ENCODE measurements around the gene TEX28. TPM values are rescaled to one million over a fixed set of nuclear protein-coding genes. Genes with fewer than 3 reads are reported as not detected.

Gene TEX28
- total RNA-seq, 6 donors from 2014 or later, result not detected

DNA sequence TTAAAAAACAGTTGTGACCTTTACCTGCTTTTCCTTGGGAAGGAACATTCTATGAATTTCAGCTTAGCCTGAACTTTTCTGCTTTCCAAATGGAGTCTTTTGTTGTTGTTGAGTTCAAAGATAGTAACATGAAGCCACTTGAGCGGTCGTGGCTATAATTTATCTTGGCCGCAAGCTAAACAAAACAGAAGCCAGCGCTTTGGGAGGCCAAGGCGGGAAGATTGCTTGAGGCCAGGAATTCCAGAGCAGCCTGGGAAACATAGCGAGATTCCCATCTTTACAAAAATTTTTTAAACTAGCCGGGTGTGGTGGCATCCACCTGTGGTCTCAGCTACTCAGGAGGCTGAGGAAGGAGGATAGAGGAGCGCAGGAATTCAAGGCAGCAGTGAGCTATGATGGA, 30.6 kb upstream of the TEX28 start:
- 76 to 86% methylated on average over 8 of the region's 8 CpGs for WGBS, 2 donors
- H3K27ac ChIP-seq, result no peak overlapping the region
- H3K27me3 ChIP-seq, result no peaks in the 10 kb centered on the region
- H3K4me3 ChIP-seq, result no peak overlapping the region
- H3K4me1 ChIP-seq, result peaks cover 0 to 15% (median 6%) of the 10 kb centered on the region in 4 donors
- no peak for TF ChIP-seq POLR2A (IDR thresholded peaks at IDR 0.05)
- TF ChIP-seq, protein P1, sequence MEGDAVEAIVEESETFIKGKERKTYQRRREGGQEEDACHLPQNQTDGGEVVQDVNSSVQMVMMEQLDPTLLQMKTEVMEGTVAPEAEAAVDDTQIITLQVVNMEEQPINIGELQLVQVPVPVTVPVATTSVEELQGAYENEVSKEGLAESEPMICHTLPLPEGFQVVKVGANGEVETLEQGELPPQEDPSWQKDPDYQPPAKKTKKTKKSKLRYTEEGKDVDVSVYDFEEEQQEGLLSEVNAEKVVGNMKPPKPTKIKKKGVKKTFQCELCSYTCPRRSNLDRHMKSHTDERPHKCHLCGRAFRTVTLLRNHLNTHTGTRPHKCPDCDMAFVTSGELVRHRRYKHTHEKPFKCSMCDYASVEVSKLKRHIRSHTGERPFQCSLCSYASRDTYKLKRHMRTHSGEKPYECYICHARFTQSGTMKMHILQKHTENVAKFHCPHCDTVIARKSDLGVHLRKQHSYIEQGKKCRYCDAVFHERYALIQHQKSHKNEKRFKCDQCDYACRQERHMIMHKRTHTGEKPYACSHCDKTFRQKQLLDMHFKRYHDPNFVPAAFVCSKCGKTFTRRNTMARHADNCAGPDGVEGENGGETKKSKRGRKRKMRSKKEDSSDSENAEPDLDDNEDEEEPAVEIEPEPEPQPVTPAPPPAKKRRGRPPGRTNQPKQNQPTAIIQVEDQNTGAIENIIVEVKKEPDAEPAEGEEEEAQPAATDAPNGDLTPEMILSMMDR (IDR thresholded peaks at IDR 0.05), result no peak
- TF ChIP-seq POLR2AphosphoS5 (IDR thresholded peaks at IDR 0.05), result no peak
- TF ChIP-seq EP300 (IDR thresholded peaks at IDR 0.05), result no peak
- no peak for ATAC-seq (ENCODE audit: low FRiP score in 2 of 2)
- no peak for DNase-seq
- no peaks in the 10 kb centered on the region for H3K36me3 ChIP-seq
- H3K9me3 ChIP-seq, result no peaks in the 10 kb centered on the region

DNA sequence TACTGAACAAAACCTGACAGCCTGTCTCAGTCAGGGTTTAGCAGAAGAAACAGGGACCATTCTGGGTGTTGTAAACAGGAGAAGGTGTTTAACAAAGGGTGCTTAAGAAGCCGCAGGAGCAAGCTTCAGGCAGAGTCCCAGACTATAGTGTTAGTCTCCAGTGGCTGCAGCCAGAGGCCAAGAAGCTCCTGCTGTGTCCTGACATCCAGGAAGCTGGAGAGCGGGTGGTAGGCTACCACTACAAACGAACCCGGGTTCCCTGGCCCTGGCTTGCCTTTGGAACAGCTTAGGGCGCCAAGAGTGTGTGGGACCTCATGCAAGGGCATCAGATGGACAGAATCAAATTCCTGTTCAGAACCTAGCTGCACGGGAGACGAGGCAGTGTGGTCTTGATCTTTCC, 28.6 kb upstream of the TEX28 start:
- no peak for TF ChIP-seq EP300 (IDR thresholded peaks at IDR 0.05)
- TF ChIP-seq, protein P1 (IDR thresholded peaks at IDR 0.05), result no peak
- TF ChIP-seq POLR2AphosphoS5 (IDR thresholded peaks at IDR 0.05), result no peak
- TF ChIP-seq POLR2A (IDR thresholded peaks at IDR 0.05), result no peak
- H3K4me1 ChIP-seq, result peaks cover 0 to 15% (median 6%) of the 10 kb centered on the region in 4 donors
- H3K36me3 ChIP-seq, result no peaks in the 10 kb centered on the region
- H3K9me3 ChIP-seq, result no peaks in the 10 kb centered on the region
- 72% methylated on average over 6 to 7 of the region's 7 CpGs for WGBS, 2 donors
- no peak overlapping the region for H3K4me3 ChIP-seq
- ATAC-seq (ENCODE audit: low FRiP score in 2 of 2), result no peak
- H3K27me3 ChIP-seq, result no peaks in the 10 kb centered on the region
- no peak overlapping the region for H3K27ac ChIP-seq
- DNase-seq, result no peak

DNA sequence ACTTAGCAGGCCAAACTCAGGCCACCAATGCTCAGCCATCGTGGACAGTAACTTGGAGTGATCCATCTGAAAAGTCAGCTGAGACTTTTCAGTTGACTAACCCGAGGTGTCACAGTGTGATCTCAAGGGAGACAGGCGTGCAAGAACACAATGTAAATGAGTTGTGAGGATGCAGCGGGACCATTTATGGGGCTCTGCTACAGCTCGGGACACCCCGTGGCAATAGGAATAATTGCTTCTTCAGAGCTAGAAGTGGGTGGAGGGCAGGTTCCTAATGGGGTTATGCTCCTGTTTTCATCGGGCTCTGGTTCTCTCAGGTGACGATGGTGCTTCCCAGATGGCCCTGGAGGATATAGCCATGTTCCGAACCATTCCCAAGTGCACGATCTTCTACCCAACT, 28.0 kb upstream of the TEX28 start:
- no peaks in the 10 kb centered on the region for H3K9me3 ChIP-seq
- ATAC-seq (ENCODE audit: low FRiP score in 2 of 2) (no peak), DNase-seq (no peak)
- no peak overlapping the region for H3K27ac ChIP-seq
- no peaks in the 10 kb centered on the region for H3K27me3 ChIP-seq
- 80 to 91% methylated on average over 6 to 10 of the region's 10 CpGs for WGBS, 2 donors
- H3K4me3 ChIP-seq, result no peak overlapping the region
- H3K4me1 ChIP-seq, result peaks cover 0 to 15% (median 6%) of the 10 kb centered on the region in 4 donors
- no peaks in the 10 kb centered on the region for H3K36me3 ChIP-seq
- TF ChIP-seq, protein P1 (IDR thresholded peaks at IDR 0.05), result no peak
- TF ChIP-seq POLR2AphosphoS5 (IDR thresholded peaks at IDR 0.05) (no peak), EP300 (IDR thresholded peaks at IDR 0.05) (no peak), POLR2A (IDR thresholded peaks at IDR 0.05) (no peak)

DNA sequence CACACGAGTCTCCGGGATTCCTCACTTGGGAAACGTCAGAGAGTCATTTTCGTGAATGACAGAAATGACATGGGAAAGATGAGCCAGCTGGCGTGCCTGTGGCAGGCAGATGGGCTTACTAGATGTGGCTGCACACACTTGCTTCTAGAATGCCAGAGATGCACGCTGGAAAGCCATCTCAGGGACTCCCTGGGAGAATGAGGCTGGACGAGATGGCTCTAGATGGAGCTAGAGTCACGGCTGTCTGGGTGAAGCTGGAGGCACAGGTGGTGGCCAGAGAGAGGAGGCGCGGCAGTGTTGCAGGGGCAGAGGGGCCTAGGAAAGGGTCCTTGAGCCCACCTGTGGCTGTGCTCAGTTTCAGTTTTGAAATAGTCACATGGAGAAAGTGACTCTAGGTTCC, 26.7 kb upstream of the TEX28 start:
- no peak for ATAC-seq (ENCODE audit: low FRiP score in 2 of 2)
- TF ChIP-seq POLR2A (IDR thresholded peaks at IDR 0.05) (no peak), EP300 (IDR thresholded peaks at IDR 0.05) (no peak), POLR2AphosphoS5 (IDR thresholded peaks at IDR 0.05) (no peak)
- TF ChIP-seq, protein P1 (IDR thresholded peaks at IDR 0.05), result no peak
- H3K9me3 ChIP-seq, result no peaks in the 10 kb centered on the region
- DNase-seq, result no peak
- H3K4me1 ChIP-seq, result peaks cover 0 to 6% (median 2%) of the 10 kb centered on the region in 4 donors
- H3K27ac ChIP-seq, result no peak overlapping the region
- H3K36me3 ChIP-seq, result no peaks in the 10 kb centered on the region
- H3K4me3 ChIP-seq, result no peak overlapping the region
- WGBS, 2 donors, result 66 to 81% methylated on average over 6 to 10 of the region's 10 CpGs
- no peaks in the 10 kb centered on the region for H3K27me3 ChIP-seq

DNA sequence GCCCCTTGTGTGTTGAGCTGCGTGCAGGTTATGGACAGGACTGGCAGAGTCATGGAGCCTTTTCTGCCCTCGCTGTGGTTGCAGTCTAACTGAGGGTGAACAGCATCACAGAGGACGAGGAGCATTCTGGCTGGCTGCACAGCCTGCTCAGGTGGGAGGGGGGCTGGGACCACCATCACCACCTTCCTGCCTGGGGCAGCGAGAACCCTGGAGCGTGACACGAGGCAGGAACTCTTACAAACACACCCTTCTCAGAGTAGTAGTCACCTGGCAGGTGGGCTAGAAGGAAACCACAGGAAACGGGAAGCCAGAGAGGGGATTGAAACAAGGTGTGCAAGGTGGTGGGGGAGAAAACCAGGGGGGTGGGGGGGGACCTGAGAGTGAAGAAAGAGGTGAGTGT, 26.2 kb upstream of the TEX28 start:
- DNase-seq (no peak), ATAC-seq (ENCODE audit: low FRiP score in 2 of 2) (no peak)
- no peaks in the 10 kb centered on the region for H3K36me3 ChIP-seq
- H3K4me1 ChIP-seq, result peaks cover 0 to 2% (median 0%) of the 10 kb centered on the region in 4 donors
- no peak for TF ChIP-seq EP300 (IDR thresholded peaks at IDR 0.05)
- TF ChIP-seq, protein P1 (IDR thresholded peaks at IDR 0.05), result no peak
- no peak for TF ChIP-seq POLR2A (IDR thresholded peaks at IDR 0.05)
- TF ChIP-seq POLR2AphosphoS5 (IDR thresholded peaks at IDR 0.05), result no peak
- H3K27ac ChIP-seq, result no peak overlapping the region
- 72 to 77% methylated on average over 3 to 7 of the region's 7 CpGs for WGBS, 2 donors
- no peaks in the 10 kb centered on the region for H3K27me3 ChIP-seq
- no peaks in the 10 kb centered on the region for H3K9me3 ChIP-seq
- no peak overlapping the region for H3K4me3 ChIP-seq

All from upper lobe of left lung (tissue), 6 donors.